Superior temporal gyrus (tissue), 1 donor: ENCODE data around the gene SDK1.
"Not testable (repeated sequence)": the region's sequence is repeated elsewhere in the genome, so short reads cannot be mapped to it uniquely, and the experiment has no call there.

Experiments
- DNase-seq: peaks from one replicate; pipeline ENCODE4 v3.0.0-alpha.2; 2016; ENCODE audit errors: extremely low spot score

SDK1 gene

GRCh38 chr7:4308205-4308590, 1007.1 kb downstream of the SDK1 start:
- no peak for DNase-seq

DNA sequence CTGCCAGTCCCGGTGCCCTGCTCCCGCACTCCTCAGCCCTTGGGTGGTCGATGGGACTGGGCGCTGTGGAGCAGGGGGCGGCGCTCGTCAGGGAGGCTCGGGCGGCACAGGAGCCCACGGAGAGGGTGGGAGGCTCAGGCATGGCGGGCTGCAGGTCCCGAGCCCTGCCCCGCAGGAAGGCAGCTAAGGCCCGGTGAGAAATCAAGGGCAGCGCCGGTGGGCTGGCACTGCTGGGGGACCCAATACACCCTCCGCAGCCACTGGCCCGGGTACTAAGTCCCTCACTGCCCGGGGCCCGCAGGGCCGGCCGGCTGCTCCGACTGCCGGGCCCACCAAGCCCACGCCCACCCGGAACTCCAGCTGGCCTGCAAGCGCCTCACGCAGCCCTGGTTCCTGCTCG, 1012.9 kb downstream of the SDK1 start:
- DNase-seq = not testable (repeated sequence)

DNA sequence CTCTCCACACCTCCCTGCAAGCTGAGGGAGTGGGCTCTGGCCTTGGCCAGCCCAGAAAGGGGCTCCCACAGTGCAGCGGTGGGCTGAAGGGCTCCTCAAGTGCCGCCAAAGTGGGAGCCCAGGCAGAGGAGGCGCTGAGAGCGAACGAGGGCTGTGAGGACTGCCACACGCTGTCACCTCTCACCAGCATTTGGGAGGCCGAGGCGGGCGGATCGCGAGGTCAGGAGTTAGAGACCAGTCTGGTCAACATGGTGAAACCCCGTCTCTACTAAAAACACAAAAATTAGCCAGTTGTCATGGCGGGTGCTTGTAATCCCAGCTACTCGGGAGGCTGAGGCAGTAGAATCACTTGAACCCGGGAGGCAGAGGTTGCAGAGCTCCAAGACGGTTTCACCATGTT, 1013.3 kb downstream of the SDK1 start:
- not testable (repeated sequence) for DNase-seq
